Stimulated activated CD4-positive, alpha-beta T cell treated with anti-CD3 and anti-CD28 coated beads, TNF-alpha, amount 100 ng/mL, for 4 hours (primary cell): ENCODE measurements around the gene ARHGAP24.

Experiments used
- DNase-seq, 3 experiments: peaks; one replicate each; pipeline ENCODE4 v3.0.0-alpha.2; 2020; ENCODE audit warnings: low read depth in 3 of 3

ARHGAP24 gene

GRCh38 chr4:85474818-85475630, at the start of gene ARHGAP24:
ARHGAP24 (plus strand) TSS chr4:85475150.
- no peak for DNase-seq

DNA sequence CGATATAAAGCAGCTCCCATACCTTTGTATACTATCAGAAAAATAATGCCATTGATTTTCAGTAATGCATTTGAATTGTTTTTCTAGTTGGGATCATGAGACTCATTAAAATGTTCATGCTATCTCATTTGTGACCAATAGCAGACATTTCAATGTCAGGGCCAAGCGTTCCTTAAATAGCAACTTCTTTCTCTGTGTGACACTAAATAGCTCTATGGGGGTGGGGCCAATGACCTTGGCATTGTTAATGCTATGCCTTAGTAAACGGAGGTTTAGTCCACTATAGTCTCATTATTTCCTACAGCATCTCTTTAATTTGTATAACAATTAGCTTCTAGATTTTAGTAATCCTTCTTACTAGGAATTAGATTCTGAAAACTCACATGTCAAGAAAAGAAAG, 48.6 kb upstream of the ARHGAP24 start:
- no peak for DNase-seq

DNA sequence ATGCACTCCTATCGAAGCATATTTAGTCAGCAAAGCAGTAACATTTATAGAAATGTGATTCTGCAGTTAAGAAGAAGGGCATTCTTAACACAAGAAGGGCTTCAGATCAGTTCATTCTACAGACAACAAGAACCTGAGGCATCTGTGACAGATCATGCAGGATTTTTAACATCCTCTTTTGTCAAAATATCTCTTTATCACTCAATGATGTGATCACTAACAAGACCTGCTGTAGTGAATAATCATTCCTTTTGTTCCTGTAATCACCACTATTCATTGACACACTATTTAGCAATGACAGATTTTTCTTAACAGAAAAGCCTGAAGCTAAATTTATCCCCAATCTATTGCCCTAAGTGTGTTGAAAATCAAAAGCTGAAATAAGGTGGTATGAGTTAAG, 47.8 kb upstream of the ARHGAP24 start:
- DNase-seq = no peak

- DNase-seq = no peak
Measured at GRCh38 chr4:85430226-85430625, 44.7 kb upstream of the ARHGAP24 start.

DNA sequence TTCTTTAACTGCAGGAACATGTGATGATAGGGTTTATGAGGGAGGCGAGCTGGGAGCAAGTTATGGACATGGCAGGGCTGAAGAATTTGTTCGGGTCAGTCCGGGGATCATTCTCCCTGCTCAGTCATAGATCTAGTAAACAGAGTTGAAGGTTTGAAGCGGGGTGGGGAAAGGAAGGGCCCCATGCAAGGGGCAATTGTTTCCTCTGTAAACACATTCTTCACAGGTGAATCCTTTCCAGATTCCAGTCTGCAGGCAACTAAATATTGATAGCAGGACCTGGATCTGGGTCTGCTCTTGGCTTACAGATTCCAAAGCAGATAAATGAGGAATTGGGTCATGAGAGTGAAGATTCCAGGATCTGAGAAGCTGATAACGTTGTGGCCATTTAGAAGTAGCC, 44.3 kb upstream of the ARHGAP24 start:
- DNase-seq = no peak

- no peak for DNase-seq
Measured at GRCh38 chr4:85431156-85431555, 43.8 kb upstream of the ARHGAP24 start.

DNA sequence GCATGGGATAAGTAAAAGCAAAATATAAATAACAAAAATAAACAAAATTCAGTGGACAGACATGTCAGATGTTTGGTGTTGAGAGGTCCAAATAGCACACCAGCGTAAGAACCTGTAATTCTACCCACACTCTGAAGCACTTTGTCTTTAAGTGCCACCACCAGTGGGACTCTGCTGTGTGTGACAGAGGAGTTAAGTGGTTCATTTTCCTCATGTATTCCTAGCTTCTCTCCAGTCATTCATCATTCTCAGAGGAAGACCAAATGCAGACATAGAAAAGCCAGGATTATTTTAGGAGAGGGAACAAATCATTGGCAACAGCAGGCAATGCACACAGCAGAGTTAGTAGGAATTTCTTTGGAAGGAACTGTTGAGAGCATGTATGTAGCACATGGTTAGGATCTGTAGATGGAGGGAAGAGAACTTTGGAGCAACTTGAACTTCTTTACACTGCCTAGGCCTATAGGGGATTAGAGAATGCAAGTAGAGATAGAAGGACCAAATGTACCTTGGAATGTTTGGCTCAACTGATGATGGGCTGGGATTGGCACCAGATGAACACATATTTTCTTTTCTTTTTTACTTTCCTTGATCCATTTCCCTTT, 43.0 kb upstream of the ARHGAP24 start:
- DNase-seq = no peak

GRCh38 chr4:85445050-85445639, 29.8 kb upstream of the ARHGAP24 start:
- no peak for DNase-seq

DNA sequence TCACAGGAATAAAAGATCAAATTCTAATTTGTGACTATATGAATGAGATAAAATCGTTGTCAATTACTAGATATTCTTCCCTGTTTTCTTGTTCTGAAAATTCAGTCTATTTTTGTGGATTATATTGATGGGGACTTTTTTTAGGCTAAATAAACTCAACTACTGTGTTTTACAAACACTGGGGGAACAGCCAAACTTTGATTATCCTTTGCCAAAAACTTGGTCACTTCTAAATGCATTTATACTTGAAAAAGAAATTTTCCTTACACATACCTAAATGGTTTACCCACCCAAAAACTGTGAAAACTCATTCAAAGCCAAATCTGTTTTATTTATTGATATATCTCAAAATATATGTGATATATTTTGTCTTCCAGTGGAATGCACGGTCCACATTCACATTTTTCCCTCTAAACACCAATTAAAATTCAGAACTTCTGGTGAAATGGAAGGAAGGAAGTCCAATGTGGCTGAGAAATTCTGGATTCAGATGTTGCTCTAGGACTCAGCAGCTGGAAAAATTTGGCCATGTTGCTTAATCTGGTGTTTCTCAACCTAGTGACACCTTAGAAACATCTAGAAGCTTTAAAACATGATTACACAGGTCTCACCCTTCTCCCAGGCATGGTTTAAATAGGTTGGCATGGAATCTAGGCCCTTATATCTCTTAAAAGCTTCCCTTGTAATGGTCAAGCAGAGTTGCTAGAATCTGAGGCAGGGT, 28.6 kb upstream of the ARHGAP24 start:
- DNase-seq = no peak

- DNase-seq = no peak
Measured at GRCh38 chr4:85448906-85449890, 25.8 kb upstream of the ARHGAP24 start.

GRCh38 chr4:85452058-85452731, 22.8 kb upstream of the ARHGAP24 start:
- no peak for DNase-seq

DNA sequence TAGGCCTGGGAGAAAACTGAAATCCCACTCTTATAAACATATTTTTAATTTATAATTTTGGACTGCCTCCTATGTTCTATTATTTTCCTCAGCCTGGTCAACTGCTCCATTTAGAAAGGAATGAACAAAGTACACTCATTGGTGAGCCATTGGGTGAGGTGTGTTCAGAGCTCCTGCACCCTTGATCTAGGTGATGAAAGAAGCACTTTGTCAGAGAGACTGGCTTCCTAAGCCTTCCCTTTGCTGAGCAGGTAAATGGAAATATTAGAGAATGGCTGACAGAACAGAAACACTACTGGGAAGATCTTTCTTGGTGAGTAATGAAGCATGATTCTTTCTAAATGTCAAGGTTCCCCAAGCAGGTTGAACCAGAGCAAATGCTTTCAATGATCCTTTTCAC, 19.0 kb upstream of the ARHGAP24 start:
- no peak for DNase-seq

DNA sequence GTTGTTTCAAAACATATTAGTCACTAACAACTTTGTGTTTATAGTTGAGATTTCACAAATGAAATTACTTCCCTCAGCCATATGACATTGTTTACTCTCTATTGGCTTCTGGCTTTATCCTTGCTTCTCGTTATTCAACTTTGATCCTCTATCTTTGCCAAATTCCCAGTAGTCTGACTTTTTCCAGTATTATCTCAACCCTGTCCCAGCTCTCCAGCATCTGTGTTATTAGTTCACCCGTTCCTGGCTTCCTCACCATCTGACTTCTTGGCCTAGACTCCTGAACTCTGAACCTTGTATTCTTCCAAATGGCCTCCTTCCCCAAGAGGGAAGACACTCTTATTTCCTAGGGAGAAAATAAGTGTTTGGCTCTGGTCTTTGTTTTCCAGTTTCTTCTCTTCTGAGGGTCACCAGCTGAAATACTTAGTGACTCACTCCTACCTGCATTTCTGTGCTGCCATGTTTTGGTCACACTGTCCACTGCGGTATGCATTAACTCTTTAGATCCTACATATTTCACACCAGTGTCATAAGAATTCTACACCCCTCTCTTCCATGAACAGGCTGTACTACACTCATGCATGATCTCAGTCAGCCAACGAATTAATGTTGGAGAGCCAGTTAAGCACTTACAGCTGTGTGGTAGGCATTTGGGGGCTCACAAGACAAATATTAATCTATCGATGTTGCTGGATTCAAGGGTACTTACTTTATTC, 17.0 kb upstream of the ARHGAP24 start:
- DNase-seq = no peak

DNA sequence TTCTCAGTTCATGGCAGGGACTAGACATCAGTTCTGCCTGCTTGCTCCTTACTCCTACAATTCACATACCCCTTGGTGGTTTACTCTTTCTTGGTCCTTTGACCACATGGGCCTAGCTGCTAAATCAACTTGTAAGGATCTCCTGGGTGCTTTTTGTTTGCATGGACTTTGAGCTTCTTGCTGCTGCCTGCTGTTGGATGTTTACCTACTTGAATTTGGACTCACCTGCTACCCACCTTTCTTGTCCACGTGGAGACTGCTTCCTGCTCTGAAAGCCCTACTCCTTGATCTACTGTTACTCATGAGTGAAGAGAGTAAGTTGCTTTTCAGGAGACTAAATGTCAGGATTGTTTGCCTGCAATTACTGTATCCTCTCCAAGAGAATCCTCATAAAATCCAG, 15.2 kb upstream of the ARHGAP24 start:
- no peak for DNase-seq

DNA sequence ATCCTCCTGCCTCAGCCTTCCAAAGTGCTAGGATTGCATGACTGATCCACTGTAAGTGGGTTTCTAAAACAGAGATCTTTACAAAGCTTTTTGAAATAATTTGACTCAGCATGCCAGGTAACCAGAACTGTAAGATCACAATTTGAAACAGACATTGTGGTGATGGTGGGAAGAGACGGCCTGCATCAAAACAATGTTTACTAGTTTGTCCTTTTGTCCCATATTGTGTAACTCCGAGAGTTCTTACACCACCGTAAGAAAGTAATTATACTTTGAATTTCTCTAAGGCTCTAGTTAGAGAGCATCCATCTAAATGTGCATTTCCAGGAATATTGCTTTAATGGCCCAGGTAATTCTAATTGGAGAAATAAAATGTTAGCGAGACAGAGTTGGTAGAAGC, 594 bp upstream of the ARHGAP24 start:
- no peak for DNase-seq

DNA sequence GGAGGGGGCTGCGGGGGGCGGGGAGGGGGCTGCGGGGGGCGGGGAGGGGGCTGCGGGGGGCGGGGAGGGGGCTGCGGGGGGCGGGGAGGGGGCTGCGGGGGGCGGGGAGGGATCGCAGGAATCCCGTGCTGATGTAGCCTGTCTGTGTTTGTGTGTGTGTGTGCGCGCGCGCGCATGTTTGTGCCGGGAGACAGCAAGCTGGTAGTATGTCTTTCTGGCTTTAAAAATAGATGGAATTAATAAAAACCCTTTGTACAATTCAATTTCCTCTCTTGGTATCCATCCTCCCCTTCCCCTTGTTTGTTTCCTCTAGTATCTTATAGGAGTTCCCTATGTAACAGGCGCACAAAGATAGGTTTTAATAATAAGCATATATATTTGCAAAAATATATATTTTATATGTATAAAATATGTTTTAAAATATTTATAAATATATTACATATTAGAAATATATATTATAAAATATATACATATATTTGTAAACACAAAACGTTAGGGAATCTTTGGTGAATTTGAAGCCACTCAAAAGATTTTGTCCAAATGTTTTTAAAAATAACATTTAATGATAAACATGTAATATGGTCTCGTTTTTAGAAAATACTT, 782 bp downstream of the ARHGAP24 start:
- DNase-seq = no peak

DNA sequence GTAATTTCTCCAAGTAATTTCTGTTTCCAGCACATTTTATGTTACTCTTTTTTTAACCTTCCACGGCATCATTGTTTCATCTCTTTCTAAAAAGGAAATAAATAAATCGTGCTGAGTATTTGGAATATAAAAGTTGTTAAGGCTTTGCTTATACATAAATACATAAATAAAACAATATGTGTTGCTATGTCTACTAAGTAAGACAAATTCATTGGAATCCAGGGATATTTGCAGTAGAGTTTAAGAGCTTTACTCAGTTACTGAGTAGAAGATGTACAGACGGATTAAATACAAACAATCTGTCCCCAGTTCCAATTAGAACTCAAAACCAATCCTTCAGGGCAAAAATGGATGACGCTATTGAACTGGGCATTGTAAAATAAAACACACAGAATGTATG, 1.4 kb downstream of the ARHGAP24 start:
- no peak for DNase-seq

GRCh38 chr4:85477534-85477933, 2.6 kb downstream of the ARHGAP24 start:
- DNase-seq = no peak

DNA sequence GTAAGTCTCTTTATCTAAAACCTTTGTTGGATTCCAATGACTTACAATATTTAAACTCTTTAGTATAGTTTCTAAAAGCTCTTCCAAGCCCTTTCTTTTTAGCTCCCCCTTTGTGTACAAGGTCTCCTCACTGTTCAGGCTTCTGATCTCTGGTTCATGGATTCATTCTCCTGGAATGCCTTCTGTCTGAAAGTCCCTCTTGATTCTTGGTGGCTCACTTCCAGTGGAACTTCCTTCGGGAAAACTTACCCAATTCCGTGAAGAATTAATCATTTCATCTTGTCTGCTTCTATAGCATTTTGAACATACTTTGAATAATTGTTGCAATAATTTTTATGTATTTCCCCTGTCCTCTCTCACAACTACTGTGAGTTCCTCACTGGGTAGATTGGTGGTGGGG, 3.6 kb downstream of the ARHGAP24 start:
- DNase-seq = no peak
